CD4-positive, alpha-beta T cell treated with Interleukin-12 subunit alpha and Interleukin-12 subunit beta, for 1 hour (primary cell): ENCODE data around the gene ZDHHC1.
"Not testable (repeated sequence)": the region's sequence is repeated elsewhere in the genome, so short reads cannot be mapped to it uniquely, and the experiment has no call there.

Experiments
- DNase-seq: peaks from one replicate; pipeline ENCODE4 v3.0.0-alpha.2; 2020

ZDHHC1 gene

DNA sequence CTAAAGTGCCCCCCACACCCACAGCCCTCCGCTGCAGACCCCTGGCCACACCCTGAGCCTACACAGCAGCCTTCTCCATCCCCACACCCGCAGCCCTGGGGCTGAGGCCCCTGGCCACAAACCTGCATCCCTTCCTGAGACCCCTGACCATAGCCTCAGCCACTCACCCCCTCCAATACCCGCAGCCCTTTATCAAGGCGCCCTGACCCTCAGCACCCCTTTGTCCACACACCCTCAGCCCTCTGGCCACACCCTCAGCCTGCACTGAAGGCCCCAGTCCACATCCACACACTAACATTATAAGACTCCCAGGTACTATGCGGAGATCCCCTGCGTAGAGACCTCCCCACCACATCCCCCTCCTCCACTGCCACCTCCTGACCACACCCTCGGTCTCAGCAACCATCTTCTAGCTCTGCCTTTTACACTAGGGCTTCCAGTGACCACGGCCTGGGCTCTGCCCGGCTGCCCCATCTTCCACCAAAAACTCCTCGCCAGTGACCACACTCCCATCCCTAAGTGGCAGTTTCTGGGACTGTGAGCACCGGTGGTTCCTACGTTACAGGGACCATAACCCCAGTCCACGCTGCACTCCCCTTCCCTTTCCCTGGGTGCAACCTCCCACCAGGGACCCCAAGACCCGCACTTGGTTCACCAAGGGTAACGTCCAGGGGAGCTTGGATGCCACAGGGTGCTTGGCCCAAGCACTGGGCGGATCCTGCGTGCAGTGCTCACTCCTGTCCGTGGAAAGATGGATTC is 23.8 kb downstream of the ZDHHC1 start:
- DNase-seq: no peak

DNA sequence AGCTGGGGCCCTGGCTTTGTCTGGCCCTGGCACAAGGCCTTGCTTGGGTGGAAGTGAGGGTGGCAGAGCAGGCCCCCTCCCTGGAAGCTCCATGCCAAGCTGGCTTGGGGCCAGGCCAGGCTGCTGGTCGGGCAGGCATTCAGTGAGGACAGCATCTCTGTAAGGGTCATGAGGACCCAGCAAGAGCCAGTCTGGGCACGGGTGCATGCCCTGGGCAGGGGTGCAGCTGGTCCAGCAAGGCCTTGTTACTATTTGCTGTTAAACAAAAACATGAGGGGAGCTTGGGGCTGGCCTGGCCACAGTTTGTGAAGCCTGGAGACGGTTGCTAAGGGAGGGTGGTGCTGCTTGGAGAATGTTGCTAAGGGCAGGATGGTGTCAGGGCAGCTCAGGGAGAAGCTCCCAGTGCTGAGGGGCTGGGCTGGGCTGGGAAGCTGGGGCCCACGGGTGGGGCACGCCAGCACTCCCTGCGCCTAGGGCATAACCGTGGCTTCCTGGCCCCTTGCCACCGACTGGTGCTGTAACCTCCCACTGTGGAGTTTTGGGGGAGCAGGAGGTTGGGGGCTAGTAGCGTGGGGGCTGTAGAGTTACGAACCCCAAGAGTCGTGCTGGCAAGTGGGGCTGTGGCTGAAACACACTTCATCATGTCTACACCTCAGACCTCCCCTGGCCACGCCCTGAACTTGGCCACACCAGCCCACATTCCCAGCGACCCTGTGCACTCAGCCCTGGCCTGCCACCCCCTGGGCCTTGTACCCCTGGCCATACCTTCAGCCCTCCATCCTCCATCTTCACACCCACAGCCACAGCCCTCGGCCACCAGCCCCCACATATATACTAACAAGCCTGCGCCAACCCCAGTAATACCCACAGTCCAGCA is 24.6 kb downstream of the ZDHHC1 start:
- DNase-seq: no peak

DNA sequence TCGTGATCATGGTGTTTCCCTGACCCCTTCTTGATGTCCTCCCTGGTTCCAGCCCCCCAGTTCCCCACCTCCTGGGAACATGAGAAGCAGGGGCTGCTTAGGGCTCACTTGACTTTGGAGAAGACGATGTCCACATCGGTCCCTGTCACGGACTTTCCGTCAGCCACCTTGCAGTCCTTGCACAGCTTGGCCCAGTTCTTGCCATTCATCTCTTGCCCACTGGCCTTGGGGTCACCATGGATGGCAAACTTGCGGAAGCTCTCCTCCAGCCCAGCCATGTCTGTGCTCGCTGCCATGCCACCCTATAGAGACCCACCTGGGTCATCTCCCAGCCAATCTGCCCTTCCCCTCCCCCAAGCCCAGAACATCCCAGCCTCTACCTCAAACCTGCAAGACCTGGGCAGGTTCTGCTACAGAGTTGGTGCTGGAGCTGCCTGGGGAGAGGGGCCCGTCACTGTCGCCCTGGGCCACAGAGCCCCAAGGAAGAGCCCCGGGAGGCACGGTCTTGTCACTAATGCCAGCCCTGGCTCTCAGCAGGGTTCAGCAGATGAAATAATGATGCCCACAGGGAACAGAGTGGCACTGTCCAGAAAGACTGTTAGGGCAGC is 25.4 kb downstream of the ZDHHC1 start:
- no peak for DNase-seq

DNA sequence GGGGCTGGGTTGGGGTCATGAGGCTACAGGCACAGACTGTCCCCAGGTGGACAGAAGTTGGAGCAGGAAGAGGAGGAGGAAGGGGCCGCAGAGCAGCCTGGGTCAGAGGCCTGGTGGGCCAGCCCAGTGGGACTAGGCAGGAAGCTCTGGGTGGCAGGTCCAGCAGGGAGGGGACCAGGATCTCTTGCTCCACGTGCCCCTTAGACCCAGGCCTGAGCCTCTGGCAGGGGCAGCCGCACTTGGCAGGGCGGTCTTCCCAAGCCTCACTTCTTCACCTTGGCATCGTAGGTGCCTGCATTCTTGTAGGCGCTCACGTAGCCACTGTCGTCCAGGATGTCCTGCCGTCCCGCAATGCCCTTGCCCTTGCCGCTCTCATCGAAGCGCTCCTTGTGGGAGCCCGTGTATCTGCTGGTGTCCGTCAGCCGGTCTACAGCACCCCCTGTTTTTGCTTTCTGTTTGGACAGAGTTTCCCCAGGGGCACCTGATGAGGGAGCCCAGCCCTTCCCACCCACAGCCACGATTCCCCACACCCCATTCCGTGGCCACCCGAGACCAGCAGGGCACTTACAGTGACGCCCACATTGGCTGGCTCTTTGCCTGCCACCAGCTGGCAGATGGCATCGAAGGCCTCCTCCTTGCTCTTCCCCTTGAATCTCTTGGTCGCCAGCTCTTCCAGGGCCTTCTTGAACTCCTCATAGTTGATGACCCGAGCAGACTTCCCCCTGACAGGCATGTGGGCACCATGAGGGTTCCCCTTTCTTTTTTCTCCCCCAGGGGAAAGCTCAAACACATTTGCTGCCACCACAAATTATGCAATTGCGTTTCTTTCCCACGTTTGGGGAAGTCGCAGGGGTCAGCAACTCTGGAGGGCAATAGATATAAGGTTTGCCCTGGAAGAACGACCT is 26.1 kb downstream of the ZDHHC1 start:
- peak; percentile 14 for DNase-seq

GRCh38 chr16:67388591-67388990 is 27.7 kb downstream of the ZDHHC1 start:
- DNase-seq: no peak

- no peak for DNase-seq
Measured at GRCh38 chr16:67388191-67388590, 28.1 kb downstream of the ZDHHC1 start.

GRCh38 chr16:67387479-67388079 is 28.7 kb downstream of the ZDHHC1 start:
- DNase-seq: no peak

GRCh38 chr16:67386861-67387455 is 29.3 kb downstream of the ZDHHC1 start:
- DNase-seq: no peak

GRCh38 chr16:67384778-67385510 is 31.3 kb downstream of the ZDHHC1 start:
- no peak for DNase-seq

GRCh38 chr16:67383284-67383683 is 33.0 kb downstream of the ZDHHC1 start:
- no peak for DNase-seq

GRCh38 chr16:67378642-67379041 is 37.6 kb downstream of the ZDHHC1 start:
- no peak for DNase-seq

GRCh38 chr16:67376012-67376411 is 40.3 kb downstream of the ZDHHC1 start:
- not testable (repeated sequence) for DNase-seq

GRCh38 chr16:67372664-67373063 is 43.6 kb downstream of the ZDHHC1 start:
- peak; percentile 14 for DNase-seq

GRCh38 chr16:67370661-67371060 is 45.6 kb downstream of the ZDHHC1 start:
- DNase-seq: no peak

DNA sequence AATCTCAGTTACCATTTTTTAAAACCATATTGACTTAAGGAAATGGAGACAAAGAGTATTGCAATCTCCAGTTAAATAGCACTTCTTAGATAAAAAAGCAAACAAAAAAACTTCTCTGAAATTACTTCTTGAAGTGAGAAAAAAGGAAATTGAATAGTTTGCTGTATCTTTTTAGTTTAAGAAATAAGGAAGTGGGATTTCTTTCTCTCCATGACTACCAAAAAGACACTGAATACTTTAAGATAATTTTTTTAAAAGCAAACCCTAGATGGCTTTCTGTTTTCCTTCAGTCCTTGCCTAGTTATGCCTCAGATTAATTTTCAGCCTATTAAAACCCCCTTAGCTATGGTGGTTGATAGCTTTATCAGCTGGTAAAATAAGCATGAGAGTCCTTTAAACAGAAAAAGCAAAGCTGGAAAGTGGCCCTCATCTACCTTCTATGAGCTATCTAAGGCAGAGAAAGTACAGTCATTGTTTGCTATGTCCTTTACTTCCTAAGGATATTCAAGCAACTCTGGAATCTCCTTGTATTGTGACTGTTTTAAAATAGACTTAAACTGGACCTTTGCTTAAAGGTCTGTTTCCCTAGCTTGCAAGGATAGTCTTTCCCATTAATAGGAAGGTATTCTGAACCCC is 51.6 kb downstream of the ZDHHC1 start:
- no peak for DNase-seq

DNA sequence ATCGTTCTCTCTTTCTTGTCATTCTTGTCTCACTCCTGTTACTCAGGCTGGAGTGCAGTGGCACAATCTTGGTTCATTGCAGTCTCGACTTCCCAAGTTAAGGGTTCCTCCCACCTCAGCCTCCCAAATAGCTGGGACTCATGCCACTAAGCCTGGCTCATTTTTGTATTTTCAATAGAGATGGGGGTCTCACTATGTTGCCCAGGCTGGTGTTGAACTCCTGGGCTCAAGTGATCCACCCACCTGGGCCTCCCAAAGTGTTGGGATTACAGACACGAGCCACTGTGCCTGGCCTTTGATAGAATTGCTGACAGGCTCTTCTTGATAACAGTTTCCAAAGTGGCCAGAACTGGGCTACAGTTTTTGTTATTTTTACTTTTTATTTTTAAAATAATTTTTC is 55.2 kb downstream of the ZDHHC1 start:
- no peak for DNase-seq

- DNase-seq: not testable (repeated sequence)
Measured at GRCh38 chr16:67359540-67360269, 56.6 kb downstream of the ZDHHC1 start.

GRCh38 chr16:67357561-67357960 is 58.7 kb downstream of the ZDHHC1 start:
- no peak for DNase-seq

GRCh38 chr16:67356396-67356795 is 59.9 kb downstream of the ZDHHC1 start:
- no peak for DNase-seq

DNA sequence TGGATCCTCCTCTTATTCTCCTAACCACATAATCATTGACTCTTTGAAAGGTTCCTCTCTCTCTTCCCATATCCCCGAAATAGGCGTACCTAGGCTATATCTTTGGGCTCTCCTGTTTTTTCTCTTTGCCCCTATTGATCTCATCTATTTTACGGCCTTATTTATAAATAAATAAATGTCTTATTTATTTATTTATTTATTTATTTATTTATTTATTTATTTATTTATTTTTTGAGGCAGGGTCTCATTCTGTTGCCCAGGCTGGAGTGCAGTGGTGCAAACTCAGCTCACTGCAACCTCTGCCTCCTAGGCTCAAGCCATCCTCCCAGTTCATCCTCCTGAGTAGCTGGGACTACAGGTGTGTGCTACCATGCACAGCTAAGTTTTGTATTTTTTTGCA is 63.8 kb downstream of the ZDHHC1 start:
- not testable (repeated sequence) for DNase-seq
